CMK (cell line): ENCODE data around the gene SGPL1.
"Not testable (repeated sequence)": the region's sequence is repeated elsewhere in the genome, so short reads cannot be mapped to it uniquely, and the experiment has no call there.

ENCODE experiments used
- DNase-seq: peaks from one replicate; pipeline ENCODE4 v3.0.0-alpha.2; 2010; ENCODE audit warnings: low read depth

SGPL1 gene

DNA sequence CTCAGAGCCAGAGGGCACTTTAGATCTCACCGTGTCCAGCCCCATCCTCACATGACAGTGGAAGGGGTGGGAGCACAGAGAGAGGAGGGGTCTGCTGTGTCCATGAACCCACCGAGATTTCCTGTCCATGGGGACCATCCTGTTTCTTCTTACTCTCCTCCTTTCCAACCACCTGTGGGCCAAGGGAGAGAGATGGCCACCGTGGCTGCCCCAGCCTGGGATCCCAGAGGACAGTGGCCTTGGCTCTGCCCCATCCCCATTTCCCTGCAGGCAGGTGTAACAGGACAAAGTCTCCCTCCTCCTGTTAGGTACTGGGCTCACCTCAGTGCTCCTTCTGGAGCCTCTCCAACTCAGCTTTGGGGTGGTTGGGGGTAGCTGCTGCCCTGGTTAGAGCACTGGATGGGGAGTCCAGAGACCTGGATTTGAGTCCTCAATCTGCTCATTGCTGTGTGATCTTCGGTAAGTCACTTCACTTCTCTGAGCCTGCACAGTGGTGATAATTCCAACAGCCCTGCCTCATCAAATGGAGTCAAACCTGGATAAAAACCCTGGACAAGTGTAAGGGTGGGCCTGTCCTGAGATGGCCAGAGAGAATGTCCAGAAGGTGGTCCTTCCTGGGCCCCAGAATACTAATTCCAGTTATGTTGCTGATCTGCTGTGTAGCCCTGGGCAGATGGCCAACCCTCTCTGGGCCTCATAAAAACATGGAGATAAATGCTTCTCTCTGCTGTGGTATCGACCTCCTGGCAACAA, 90.5 kb downstream of the SGPL1 start:
- no peak for DNase-seq

DNA sequence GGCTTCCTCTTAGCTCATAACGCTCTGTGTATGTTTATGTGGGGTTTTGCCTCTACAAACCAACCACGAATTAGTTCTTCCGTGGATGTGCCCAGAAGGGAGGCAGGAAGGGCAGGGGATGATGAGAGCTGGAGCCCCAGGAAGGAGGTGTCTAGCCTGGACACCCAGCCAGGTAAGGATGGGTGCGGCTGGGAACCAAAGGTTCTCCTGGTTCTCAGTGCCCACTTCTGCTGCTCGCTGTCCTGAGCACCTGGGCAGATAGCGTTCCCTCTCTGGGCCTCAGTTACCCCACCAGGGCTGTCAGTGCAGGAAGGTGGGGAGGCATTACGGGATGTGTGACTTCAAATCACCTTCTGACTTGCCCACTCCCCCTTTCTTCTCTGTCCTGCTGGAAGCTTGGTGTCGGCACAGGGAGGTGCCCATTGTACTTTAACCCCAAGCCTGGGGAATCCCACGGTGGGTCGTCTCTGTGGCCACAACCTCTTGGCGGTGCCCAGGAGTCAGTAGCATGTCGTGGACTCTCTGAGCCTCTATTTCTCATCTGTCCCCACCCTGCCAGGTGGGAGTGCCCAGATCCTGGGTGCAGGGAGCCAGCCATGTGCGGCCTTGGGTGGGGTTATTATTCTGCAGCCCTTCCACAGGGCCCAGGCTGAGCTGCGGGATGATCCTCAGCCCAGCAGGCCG, 91.3 kb downstream of the SGPL1 start:
- DNase-seq = no peak

GRCh38 chr10:70907637-70908405, 92.1 kb downstream of the SGPL1 start:
- DNase-seq = no peak

DNA sequence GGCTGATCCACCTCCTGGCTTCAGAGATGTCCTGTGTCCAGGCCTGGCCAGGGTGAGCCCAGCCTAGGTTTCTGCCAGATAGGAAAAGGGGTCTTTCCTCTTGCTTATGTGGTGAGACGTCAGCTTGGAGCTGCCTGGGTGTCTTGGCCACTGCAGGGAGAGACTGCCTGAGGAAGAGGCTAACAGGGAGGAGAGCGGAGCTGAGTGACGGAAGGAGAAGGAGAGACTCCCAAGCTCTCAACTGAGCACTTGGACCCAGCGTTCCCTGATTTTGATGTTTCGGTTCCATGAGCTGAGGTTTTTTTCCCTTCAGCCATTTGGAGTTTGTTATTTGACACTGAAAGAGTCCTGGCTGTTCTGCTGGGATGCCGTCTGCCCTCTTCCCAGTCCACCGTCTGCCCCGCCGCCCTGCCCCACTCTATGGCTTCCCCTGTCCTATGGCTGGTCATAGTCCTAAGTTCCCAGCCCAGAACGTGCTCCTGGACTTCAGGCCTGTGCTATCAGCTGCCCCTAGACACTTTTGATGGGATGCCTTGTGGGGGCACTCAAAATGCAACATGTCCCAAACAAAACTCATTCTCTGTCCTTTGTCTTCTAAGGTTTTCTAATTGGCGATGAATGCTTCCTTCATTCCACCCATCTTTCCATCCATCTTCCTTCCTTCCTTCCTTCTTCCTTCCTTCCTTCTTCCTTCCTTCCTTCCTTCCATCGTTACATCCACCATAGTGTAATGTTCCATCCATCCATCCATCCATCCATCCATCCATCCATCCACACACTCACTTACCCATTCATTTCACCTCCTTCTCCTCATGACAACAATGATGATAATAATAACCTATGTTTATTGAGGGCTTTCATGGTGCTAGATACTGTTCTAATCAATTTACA, 92.9 kb downstream of the SGPL1 start:
- no peak for DNase-seq

- no peak for DNase-seq
Measured at GRCh38 chr10:70909326-70909935, 93.7 kb downstream of the SGPL1 start.

DNA sequence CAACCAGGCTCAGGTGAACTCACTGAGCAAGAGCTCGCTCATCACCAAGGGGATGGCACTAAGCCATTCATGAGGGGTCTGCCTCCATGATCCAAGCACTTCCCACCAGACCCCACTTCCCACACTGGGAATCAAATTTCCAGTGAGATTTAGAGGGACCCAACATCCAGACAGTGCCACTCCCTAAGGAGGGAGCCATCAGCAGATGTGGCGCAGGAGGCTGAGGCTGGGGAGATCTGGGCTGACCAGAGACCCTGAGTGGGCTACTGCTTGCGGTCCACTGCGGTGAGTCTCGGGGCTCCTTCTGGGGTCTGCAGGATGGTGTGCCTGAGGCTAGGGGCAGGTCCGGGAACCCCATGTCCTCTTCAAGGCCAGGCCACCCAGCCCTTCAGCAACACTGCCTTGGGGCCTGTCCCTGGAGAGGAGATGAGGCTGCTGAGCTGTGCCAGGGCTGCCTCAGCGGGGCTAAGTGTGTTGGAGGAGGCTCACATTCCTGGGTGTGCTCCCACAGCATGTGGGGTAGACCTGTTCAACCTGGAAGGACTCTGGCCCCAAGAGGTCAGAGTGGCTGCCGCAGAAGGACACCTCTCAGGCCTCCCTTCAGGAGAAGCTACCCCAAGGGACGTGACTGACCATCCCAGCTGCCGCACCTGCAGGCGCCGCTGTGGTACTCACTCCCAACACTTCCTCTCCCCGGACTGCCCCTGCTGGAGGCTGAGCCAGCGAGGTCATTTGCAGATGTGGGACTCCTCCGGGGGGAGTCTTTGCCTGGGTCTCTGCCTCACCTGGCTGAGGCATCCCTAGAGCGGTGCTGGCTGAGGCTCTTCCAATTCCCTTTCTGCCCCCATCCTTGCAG, 95.0 kb downstream of the SGPL1 start:
- DNase-seq = no peak

- no peak for DNase-seq
Measured at GRCh38 chr10:70911386-70911785, 95.6 kb downstream of the SGPL1 start.

GRCh38 chr10:70912556-70912955, 96.8 kb downstream of the SGPL1 start:
- DNase-seq = no peak

DNA sequence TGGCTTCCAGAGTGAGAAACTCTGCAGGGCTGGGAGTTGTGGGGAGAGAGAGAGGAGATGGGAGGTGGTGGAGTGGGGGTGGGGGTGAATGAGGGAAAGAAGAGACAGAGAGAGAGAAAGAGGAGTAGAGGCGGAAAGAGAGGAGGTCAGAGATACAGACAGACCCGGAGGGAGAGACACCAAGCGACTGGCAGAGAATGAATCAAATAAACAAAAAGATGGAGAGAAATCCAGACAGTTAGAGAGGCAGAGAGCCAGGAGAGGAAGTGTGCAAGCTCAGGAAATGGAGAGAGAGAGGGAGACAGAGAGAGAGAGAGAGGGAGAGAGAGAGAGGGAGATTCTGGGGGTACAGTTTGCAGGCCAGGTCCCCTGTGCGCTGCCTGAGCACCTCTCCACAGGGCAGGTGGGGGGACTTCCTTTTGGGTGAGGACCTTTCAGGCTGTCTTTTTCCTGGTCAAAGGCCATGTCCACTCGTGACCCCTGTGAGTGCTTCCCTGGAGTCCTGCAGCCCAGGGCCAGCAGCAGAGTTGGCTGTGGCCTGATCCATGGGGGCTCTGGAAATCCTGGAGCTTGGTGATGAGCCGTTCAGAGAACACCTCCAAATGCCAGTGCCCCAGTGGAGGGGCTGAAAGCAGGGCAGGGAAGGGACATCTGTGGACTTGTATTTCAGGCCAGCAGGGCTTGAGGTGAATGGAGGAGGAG, 97.6 kb downstream of the SGPL1 start:
- DNase-seq = no peak

GRCh38 chr10:70913893-70914240, 98.1 kb downstream of the SGPL1 start:
- no peak for DNase-seq

- no peak for DNase-seq
Measured at GRCh38 chr10:70914316-70914864, 98.6 kb downstream of the SGPL1 start.

- no peak for DNase-seq
Measured at GRCh38 chr10:70915206-70915605, 99.5 kb downstream of the SGPL1 start.

GRCh38 chr10:70915806-70916205, 100.1 kb downstream of the SGPL1 start:
- no peak for DNase-seq

- DNase-seq = no peak
Measured at GRCh38 chr10:70916241-70916640, 100.5 kb downstream of the SGPL1 start.

- DNase-seq = no peak
Measured at GRCh38 chr10:70917226-70917625, 101.5 kb downstream of the SGPL1 start.

DNA sequence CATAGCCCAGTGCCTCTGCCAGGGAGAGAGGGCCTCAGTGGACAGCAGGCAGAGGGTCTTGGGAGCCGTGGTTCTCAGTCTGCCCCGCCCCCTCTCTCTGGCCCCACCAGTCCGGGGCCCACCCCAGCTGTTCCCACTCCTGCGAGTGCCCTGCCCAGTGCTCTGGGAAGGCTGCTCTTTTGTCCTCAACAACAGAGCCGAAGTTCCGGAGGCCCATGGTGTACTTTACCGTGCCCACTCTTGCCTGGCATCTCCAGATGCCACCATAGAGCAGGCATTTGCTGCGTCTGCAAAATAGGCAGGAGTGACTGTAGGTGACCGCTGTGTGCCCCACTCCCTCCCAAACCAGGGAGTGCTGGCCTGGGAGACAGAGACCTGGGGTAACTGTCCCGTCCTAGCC, 101.9 kb downstream of the SGPL1 start:
- DNase-seq = no peak

DNA sequence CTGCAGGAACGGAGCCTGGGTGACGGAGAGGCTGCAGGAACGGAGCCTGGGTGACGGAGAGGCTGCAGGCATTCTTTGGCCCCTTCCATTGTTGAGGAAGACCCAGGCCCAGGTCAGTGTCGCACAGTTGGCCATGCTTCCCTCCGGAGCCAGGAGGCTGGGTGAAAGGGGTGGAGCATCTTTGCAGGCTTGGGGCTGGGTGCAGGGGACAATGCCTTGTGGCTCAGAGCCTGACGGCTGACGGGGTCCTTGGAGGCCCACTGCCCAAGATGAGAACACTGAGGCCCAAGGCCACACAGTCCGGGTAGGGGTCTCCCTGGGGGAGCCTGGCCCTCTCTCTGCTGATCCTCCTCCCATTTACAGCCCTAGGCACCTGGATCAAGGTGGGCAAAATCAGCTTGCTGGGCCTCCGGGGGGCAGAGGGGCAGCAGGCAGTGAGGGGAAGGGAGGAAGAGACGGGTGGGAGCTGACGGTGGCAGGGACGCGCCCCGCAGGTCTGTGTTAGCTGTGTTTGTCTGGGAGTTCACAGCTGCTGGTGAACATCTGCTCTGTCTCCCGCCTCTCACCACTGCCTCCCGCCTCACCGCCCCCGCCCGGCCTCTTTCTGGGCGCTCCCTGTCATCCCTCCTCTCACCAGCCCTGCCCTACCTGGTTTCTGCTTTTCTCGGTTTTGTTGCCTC, 103.2 kb downstream of the SGPL1 start:
- no peak for DNase-seq

- DNase-seq = not testable (repeated sequence)
Measured at GRCh38 chr10:70919906-70920305, 104.2 kb downstream of the SGPL1 start.

GRCh38 chr10:70920519-70920918, 104.8 kb downstream of the SGPL1 start:
- no peak for DNase-seq
